OCI-LY1 (cell line): ENCODE results near the gene SNX18.
"Not testable (repeated sequence)": the region's sequence is repeated elsewhere in the genome, so short reads cannot be mapped to it uniquely, and the experiment has no call there.

Experiments used
- EZH2 ChIP-seq: fragments of 200-600 bp; sonication (generic), shearing (Covaris generic); IDR thresholded peaks from 2 replicates; pipeline ENCODE4 v1.8.0; 2017; ENCODE audit warnings: borderline replicate concordance, mixed run types, mild to moderate bottlenecking, antibody characterized with exemption, low read length, moderate library complexity, mixed read lengths
- TF ChIP-seq, protein P1 (sequence below): fragments of 200-600 bp; sonication (generic), shearing (Covaris generic); IDR thresholded peaks from 2 replicates; pipeline ENCODE4 v1.5.1; 2017; ENCODE audit warnings: mild to moderate bottlenecking, antibody characterized with exemption, low read length, moderate library complexity, mixed read lengths

DNA sequence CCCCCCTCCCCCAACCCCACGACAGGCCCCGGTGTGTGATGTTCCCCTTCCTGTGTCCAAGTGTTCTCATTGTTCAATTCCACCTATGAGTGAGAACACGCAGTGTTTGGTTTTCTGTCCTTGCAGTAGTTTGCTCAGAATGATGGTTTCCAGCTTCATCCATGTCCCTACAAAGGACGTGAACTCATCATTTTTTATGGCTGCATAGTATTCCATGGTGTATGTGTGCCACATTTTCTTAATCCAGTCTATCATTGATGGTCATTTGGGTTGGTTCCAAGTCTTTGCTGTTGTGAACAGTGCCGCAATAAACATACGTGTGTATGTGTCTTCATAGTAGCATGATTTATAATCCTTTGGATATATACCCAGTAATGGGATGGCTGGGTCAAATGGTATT is 18.8 kb downstream of the SNX18 start:
- TF ChIP-seq, protein P1, sequence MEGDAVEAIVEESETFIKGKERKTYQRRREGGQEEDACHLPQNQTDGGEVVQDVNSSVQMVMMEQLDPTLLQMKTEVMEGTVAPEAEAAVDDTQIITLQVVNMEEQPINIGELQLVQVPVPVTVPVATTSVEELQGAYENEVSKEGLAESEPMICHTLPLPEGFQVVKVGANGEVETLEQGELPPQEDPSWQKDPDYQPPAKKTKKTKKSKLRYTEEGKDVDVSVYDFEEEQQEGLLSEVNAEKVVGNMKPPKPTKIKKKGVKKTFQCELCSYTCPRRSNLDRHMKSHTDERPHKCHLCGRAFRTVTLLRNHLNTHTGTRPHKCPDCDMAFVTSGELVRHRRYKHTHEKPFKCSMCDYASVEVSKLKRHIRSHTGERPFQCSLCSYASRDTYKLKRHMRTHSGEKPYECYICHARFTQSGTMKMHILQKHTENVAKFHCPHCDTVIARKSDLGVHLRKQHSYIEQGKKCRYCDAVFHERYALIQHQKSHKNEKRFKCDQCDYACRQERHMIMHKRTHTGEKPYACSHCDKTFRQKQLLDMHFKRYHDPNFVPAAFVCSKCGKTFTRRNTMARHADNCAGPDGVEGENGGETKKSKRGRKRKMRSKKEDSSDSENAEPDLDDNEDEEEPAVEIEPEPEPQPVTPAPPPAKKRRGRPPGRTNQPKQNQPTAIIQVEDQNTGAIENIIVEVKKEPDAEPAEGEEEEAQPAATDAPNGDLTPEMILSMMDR, result not testable (repeated sequence)
- not testable (repeated sequence) for TF ChIP-seq EZH2
